ACHN (cell line): ENCODE data around the gene RAB7A.

Source experiments
- DNase-seq: peaks from one replicate; pipeline ENCODE4 v3.0.0-alpha.2; 2015
- in situ Hi-C: cut with HindIII; loops from 2 replicates; pipeline ENCODE4 v1.10.0; 2017; ENCODE audit warnings: low sequenced_read_pairs, low pct_ligation_motif_present, low pct_unique_long_range_greater_than_20kb

The RAB7A gene

DNA sequence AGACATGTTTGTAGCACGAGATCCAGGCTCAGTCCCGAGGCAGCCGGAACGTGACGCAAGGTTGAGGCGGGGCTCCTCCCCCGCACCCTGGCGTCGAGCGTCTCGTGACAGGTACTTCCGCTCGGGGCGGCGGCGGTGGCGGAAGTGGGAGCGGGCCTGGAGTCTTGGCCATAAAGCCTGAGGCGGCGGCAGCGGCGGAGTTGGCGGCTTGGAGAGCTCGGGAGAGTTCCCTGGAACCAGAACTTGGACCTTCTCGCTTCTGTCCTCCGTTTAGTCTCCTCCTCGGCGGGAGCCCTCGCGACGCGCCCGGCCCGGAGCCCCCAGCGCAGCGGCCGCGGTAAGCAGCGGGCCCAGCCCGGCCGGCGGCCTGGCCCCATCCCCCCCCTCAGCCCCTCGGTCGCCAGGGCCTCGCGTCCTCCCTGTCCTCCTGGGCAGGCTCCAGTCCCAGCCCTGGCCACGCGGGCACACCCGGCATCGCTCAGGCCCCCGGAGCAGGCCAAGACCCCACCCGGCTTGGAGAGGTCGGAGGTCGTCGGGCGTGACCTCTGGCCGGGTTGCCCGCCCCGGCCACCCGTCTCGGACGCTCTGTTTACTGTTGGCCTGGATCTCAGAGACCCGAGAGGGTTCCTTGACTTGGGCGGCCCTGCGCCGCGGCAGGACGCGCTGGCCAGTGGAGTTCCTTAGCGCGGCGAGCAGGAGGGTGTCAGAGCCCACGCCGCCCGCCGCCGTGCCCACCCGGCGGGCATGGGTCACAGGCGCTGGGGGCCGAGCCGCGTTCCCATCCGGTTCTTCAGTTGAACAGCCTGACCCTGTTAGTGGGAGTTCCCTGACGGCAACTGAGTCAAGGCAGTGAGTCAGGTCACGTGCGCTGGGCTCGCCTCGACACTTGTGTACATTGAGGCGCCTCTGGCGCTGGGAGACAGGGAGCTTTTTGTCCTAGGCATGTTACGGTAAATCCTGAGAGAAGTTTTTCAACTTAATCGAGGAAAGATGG, at the start of gene RAB7A:
RAB7A (plus strand) TSS at position 161 of the 994 bp plus-strand sequence. CDS start 69,185 bp downstream, outside the sequence.
- in situ Hi-C loops, result no loop called here
- peak; percentile 96 for DNase-seq

- no peak for DNase-seq
- in situ Hi-C loops, result no loop called here
These were observed 46.6 kb upstream of the RAB7A start for GRCh38 chr3:128679338-128679737.

GRCh38 chr3:128680603-128681368, 45.2 kb upstream of the RAB7A start:
- DNase-seq, result peak; percentile 95
- in situ Hi-C loops, result no loop called here

- peak; percentile 6 for DNase-seq
- in situ Hi-C loops, result no loop called here
These were observed 44.6 kb upstream of the RAB7A start for GRCh38 chr3:128681369-128681829.

- in situ Hi-C loops, result no loop called here
- DNase-seq, result no peak
These were observed 42.0 kb upstream of the RAB7A start for GRCh38 chr3:128683957-128684356.

GRCh38 chr3:128684986-128685726, 40.8 kb upstream of the RAB7A start:
- no peak for DNase-seq
- in situ Hi-C loops, result no loop called here

- DNase-seq, result no peak
- in situ Hi-C loops, result no loop called here
These were observed 39.5 kb upstream of the RAB7A start for GRCh38 chr3:128686465-128686864.

DNA sequence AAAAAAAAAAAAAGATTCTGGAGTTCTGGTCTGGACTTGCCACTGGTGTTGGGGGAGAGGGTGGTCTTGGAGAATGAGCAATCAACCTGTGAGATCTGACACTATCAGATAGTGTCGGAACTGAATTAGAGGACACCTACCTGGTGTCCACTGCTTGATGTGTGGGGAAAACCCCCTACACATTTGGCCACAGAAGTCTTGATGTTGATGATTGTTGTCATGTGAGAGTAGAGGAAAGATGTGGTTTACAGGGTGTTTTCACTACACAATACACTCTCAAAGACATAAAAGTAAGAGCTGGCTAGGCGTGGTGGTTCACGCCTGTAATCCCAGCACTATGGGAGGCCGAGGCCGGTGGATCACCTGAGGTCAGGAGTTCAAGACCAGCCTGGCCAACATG, 36.9 kb upstream of the RAB7A start:
- no peak for DNase-seq
- in situ Hi-C loops, result no loop called here

DNA sequence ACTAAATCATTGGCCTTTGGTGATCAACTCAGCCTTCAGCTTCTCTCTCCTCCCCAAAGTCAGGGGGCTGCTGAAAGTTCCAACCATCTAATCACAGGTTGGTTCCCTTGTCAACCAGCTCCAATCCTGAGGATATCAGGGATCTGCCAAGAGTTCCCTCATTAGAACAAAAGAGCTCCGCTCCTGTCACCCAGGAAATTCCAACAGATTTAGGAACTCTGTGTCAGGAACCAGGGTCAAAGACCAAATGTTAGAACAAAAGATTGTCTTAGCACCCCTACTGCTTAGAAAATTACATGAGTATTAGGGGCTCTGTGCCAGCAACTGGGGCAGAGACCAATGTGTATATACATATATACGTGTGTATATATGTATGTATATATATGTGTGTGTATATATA, 32.3 kb upstream of the RAB7A start:
- DNase-seq, result no peak
- in situ Hi-C loops, result no loop called here

- in situ Hi-C loops, result no loop called here
These were observed 28.6 kb upstream of the RAB7A start for GRCh38 chr3:128697341-128697740.

GRCh38 chr3:128698211-128699047, 27.6 kb upstream of the RAB7A start:
- peak; percentile 46 for DNase-seq
- in situ Hi-C loops, result no loop called here

More at GRCh38 chr3:128697341-128697740, 28.6 kb upstream of the RAB7A start:
- no peak for DNase-seq

DNA sequence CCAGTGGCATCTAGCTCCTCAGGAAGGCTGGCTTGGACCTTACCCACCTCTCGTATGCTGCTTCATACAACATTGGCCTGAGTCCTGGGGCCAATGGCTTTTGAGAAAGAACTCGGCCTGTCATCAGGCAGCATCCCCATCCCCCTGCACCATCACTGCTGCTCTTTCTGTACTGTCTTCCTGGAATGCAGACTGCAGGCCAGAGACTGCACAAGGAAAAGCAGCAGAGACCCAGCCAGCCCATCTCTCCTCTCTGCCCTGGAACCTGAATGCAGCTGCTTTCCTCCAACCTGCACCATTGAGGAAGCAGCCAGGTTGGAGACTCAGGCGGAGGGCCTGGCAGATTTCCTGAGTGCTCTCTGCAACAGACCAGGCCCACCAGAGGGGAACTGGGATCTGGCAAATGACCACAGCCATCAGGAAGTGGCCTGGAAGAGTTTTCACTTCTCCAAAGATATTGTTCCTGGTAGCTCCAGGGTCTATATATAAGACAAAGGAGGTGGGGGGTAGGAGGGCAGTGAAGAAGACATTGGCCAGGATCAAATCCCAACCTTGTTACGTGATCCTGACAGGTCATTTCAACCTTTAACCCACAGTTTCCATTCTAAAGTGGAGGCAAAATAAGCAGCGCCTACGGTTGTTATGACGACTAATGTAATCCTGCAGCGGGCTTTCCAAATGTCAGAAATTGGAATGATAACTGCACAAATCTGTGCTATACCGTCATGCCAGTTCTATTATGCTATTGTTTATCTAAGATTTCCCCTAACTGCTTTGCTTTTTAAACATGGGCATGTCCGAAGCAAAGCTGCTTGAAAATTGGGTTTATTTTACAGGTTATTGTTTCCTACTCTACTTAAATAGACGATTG, 24.4 kb upstream of the RAB7A start:
- in situ Hi-C loops, result no loop called here
- DNase-seq, result no peak

DNA sequence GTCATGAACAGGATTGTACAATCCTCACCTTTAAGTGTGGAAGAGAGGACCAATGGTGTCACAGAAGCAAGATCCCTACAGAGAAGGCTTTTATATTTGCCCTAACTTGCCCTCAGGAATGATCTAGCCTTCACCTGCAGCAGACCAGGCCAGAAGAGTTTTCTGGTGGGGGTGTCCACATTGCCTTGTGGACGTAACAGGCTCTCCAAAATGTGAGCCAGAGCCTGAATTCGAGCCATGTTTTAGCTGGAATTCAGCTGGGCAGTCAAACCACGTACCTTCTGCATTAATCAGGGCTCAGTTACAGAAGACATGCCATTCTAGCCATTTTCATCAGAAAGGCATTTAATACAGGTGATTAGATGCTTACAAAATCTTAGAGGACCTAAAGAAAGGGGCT, 23.6 kb upstream of the RAB7A start:
- in situ Hi-C loops, result no loop called here
- DNase-seq, result no peak

DNA sequence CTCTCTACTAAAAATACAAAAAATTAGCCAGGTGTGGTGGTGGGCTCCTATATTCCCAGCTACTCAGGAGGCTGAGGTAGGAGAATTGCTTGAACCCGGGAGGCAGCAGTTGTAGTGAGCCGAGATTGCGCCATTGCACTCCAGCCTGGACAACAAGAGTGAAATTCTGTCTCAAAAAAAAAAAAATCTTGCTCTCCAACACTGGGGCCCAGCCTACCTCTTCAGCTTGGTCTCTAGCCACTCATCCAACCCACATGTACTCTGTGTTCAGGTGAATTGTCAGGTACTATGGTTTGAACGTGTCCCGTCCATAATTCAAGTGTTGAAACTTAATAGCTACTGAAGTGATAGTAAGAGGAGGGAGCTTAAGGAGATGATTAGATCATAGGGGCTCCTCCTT, 22.4 kb upstream of the RAB7A start:
- in situ Hi-C loops, result no loop called here
- DNase-seq, result no peak

DNA sequence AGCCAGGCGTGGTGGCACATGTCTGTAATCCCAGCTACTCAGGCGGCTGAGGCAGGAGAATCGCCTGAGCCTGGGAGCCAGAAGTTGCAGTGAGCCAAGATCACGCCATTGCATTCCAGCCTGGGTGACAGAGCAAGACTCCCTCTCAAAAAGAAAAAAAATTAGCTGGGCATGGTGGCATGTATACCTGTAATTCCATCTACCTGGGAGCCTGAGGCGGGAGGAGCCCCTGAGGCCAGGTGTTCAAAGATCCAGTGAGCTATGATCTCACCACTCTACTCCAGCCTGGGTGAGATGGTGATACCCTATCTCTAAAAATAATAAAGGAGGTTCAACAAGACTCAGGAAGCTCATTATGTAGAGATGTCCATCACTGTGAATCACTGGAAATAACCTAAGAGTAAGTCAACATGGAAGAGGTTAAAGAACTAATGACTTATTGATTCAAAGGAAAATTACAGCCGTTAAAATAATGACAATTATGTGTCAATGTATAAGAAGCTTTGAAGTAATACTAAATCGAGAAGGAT, 19.8 kb upstream of the RAB7A start:
- in situ Hi-C loops, result no loop called here
- no peak for DNase-seq

DNA sequence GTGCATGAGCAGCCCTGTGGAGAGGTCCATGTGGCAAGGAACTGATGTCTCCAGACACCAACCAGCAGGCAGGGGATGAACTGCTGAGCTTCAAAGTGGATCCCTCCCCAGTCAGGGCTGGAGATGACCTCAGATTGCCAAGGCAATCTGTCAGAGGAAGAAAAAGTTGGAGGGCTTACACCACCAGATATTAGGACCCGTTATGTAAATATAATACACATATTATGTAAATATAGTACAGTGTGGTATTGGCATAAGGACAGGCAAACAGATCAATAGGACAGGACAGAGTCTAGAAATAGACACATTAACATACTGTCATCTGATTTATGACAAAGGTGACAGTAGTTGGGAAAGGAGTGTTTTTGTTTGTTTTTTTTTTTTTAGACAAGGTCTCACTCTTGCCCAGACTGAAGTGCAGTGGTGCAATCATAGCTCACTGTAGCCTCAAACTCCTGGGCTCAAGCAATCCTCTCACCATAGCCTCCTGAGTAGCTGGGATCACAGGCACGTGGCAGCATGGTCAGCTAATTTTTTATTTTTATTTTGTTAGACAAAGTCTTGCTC, 18.0 kb upstream of the RAB7A start:
- DNase-seq, result no peak
- in situ Hi-C loops, result no loop called here

DNA sequence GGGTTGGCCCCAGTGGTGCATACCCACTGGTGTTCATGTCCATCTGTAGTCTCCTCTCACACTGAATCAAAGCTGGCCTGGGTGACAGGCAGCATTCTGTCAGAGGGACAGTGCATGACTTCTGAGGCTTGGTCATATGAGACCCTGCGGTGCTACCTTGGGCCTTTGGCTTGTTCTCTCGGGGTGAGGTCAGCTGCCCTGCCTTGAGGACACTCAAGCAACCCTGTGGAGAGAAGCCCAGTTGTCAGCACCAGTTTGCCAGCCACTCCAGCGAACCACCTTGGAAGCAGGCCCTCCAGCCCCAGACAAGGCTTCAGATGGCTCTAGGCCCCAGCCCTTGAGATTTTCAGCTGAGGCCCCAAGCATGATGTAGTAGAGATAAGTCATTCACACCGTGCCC, 16.9 kb upstream of the RAB7A start:
- no peak for DNase-seq
- in situ Hi-C loops, result no loop called here
